ENCODE data around the gene MLLT10.

Gene MLLT10

GRCh38 chr10:21495002-21495751, 38.9 kb upstream of the MLLT10 start:
- Histone ChIP-seq H3K36me3 (ENCODE audit: control insufficient read depth in 1 of 2, insufficient read depth in 2 of 2, low read length in 2 of 2) (no peaks in the 10 kb centered on the region), H3K4me3 (ENCODE audit: low read depth in 1 of 2, low read length in 2 of 2) (peak overlapping the region; percentile 79 to 83), H3K9ac (ENCODE audit: low read depth in 1 of 2, low read length in 2 of 2) (peak overlapping the region in 1 of 2 donors; percentile 30), H3K27ac (ENCODE audit: low read depth, low read length) (no peak overlapping the region), H3K9me3 (ENCODE audit: control insufficient read depth in 1 of 2, low read length in 2 of 2) (no peaks in the 10 kb centered on the region), H3K4me1 (ENCODE audit: control insufficient read depth in 1 of 2, insufficient read depth in 2 of 2, low read length in 2 of 2) (peaks cover 12 to 25% of the 10 kb centered on the region in 2 donors), H3K27me3 (ENCODE audit: control insufficient read depth in 1 of 2, insufficient read depth in 2 of 2, low read length in 2 of 2) (peaks cover 38 to 42% of the 10 kb centered on the region in 2 donors)

GRCh38 chr10:21495752-21496342, 38.2 kb upstream of the MLLT10 start:
- Histone ChIP-seq H3K9ac (ENCODE audit: low read depth in 1 of 2, low read length in 2 of 2) (peak overlapping the region; percentile 10 to 30), H3K27me3 (ENCODE audit: control insufficient read depth in 1 of 2, insufficient read depth in 2 of 2, low read length in 2 of 2) (peaks cover 41 to 49% of the 10 kb centered on the region in 2 donors), H3K27ac (ENCODE audit: low read depth, low read length) (no peak overlapping the region), H3K4me3 (ENCODE audit: low read depth in 1 of 2, low read length in 2 of 2) (peak overlapping the region; percentile 79 to 83), H3K36me3 (ENCODE audit: control insufficient read depth in 1 of 2, insufficient read depth in 2 of 2, low read length in 2 of 2) (no peaks in the 10 kb centered on the region), H3K9me3 (ENCODE audit: control insufficient read depth in 1 of 2, low read length in 2 of 2) (no peaks in the 10 kb centered on the region), H3K4me1 (ENCODE audit: control insufficient read depth in 1 of 2, insufficient read depth in 2 of 2, low read length in 2 of 2) (peaks cover 12 to 25% of the 10 kb centered on the region in 2 donors)

GRCh38 chr10:21496343-21497176, 37.5 kb upstream of the MLLT10 start:
- peaks cover 12 to 25% of the 10 kb centered on the region in 2 donors for H3K4me1 ChIP-seq (ENCODE audit: control insufficient read depth in 1 of 2, insufficient read depth in 2 of 2, low read length in 2 of 2)
- H3K9me3 ChIP-seq (ENCODE audit: control insufficient read depth in 1 of 2, low read length in 2 of 2) = no peaks in the 10 kb centered on the region
- H3K4me3 ChIP-seq (ENCODE audit: low read depth in 1 of 2, low read length in 2 of 2) = peak overlapping the region; percentile 79 to 83
- H3K36me3 ChIP-seq (ENCODE audit: control insufficient read depth in 1 of 2, insufficient read depth in 2 of 2, low read length in 2 of 2) = no peaks in the 10 kb centered on the region
- peak overlapping the region; percentile 10 to 38 for H3K9ac ChIP-seq (ENCODE audit: low read depth in 1 of 2, low read length in 2 of 2)
- peaks cover 42 to 51% of the 10 kb centered on the region in 2 donors for H3K27me3 ChIP-seq (ENCODE audit: control insufficient read depth in 1 of 2, insufficient read depth in 2 of 2, low read length in 2 of 2)
- peak overlapping the region; percentile 10 for H3K27ac ChIP-seq (ENCODE audit: low read depth, low read length)

- Histone ChIP-seq H3K4me1 (ENCODE audit: control insufficient read depth in 1 of 2, insufficient read depth in 2 of 2, low read length in 2 of 2) (peaks cover 12 to 25% of the 10 kb centered on the region in 2 donors), H3K27me3 (ENCODE audit: control insufficient read depth in 1 of 2, insufficient read depth in 2 of 2, low read length in 2 of 2) (peaks cover 42 to 57% of the 10 kb centered on the region in 2 donors)
Measured at GRCh38 chr10:21497177-21497807, 36.7 kb upstream of the MLLT10 start.

GRCh38 chr10:21498377-21498776, 35.7 kb upstream of the MLLT10 start:
- no peak overlapping the region for H3K4me3 ChIP-seq (ENCODE audit: low read depth in 1 of 2, low read length in 2 of 2)
- peaks cover 42 to 57% of the 10 kb centered on the region in 2 donors for H3K27me3 ChIP-seq (ENCODE audit: control insufficient read depth in 1 of 2, insufficient read depth in 2 of 2, low read length in 2 of 2)
- H3K9me3 ChIP-seq (ENCODE audit: control insufficient read depth in 1 of 2, low read length in 2 of 2) = no peaks in the 10 kb centered on the region
- peaks cover 12 to 25% of the 10 kb centered on the region in 2 donors for H3K4me1 ChIP-seq (ENCODE audit: control insufficient read depth in 1 of 2, insufficient read depth in 2 of 2, low read length in 2 of 2)
- no peaks in the 10 kb centered on the region for H3K36me3 ChIP-seq (ENCODE audit: control insufficient read depth in 1 of 2, insufficient read depth in 2 of 2, low read length in 2 of 2)
- no peak overlapping the region for H3K9ac ChIP-seq (ENCODE audit: low read depth in 1 of 2, low read length in 2 of 2)
- no peak overlapping the region for H3K27ac ChIP-seq (ENCODE audit: low read depth, low read length)

More at GRCh38 chr10:21497177-21497807, 36.7 kb upstream of the MLLT10 start:
- Histone ChIP-seq H3K9me3 (ENCODE audit: control insufficient read depth in 1 of 2, low read length in 2 of 2) (no peaks in the 10 kb centered on the region), H3K4me3 (ENCODE audit: low read depth in 1 of 2, low read length in 2 of 2) (peak overlapping the region; percentile 79 to 83), H3K27ac (ENCODE audit: low read depth, low read length) (peak overlapping the region; percentile 10), H3K36me3 (ENCODE audit: control insufficient read depth in 1 of 2, insufficient read depth in 2 of 2, low read length in 2 of 2) (no peaks in the 10 kb centered on the region), H3K9ac (ENCODE audit: low read depth in 1 of 2, low read length in 2 of 2) (no peak overlapping the region)

GRCh38 chr10:21498986-21499385, 35.0 kb upstream of the MLLT10 start:
- H3K4me1 ChIP-seq (ENCODE audit: control insufficient read depth in 1 of 2, insufficient read depth in 2 of 2, low read length in 2 of 2) = peaks cover 12 to 24% of the 10 kb centered on the region in 2 donors
- H3K4me3 ChIP-seq (ENCODE audit: low read depth in 1 of 2, low read length in 2 of 2) = no peak overlapping the region
- peaks cover 38 to 53% of the 10 kb centered on the region in 2 donors for H3K27me3 ChIP-seq (ENCODE audit: control insufficient read depth in 1 of 2, insufficient read depth in 2 of 2, low read length in 2 of 2)
- H3K27ac ChIP-seq (ENCODE audit: low read depth, low read length) = no peak overlapping the region
- no peaks in the 10 kb centered on the region for H3K9me3 ChIP-seq (ENCODE audit: control insufficient read depth in 1 of 2, low read length in 2 of 2)
- no peaks in the 10 kb centered on the region for H3K36me3 ChIP-seq (ENCODE audit: control insufficient read depth in 1 of 2, insufficient read depth in 2 of 2, low read length in 2 of 2)
- no peak overlapping the region for H3K9ac ChIP-seq (ENCODE audit: low read depth in 1 of 2, low read length in 2 of 2)

GRCh38 chr10:21499701-21500577, 34.1 kb upstream of the MLLT10 start:
- no peak overlapping the region for H3K9ac ChIP-seq (ENCODE audit: low read depth in 1 of 2, low read length in 2 of 2)

GRCh38 chr10:21500578-21500910, 33.5 kb upstream of the MLLT10 start:
- H3K36me3 ChIP-seq (ENCODE audit: control insufficient read depth in 1 of 2, insufficient read depth in 2 of 2, low read length in 2 of 2) = no peaks in the 10 kb centered on the region
- no peak overlapping the region for H3K4me3 ChIP-seq (ENCODE audit: low read depth in 1 of 2, low read length in 2 of 2)
- H3K9me3 ChIP-seq (ENCODE audit: control insufficient read depth in 1 of 2, low read length in 2 of 2) = no peaks in the 10 kb centered on the region
- H3K9ac ChIP-seq (ENCODE audit: low read depth in 1 of 2, low read length in 2 of 2) = no peak overlapping the region
- peaks cover 6 to 9% of the 10 kb centered on the region in 2 donors for H3K4me1 ChIP-seq (ENCODE audit: control insufficient read depth in 1 of 2, insufficient read depth in 2 of 2, low read length in 2 of 2)
- H3K27me3 ChIP-seq (ENCODE audit: control insufficient read depth in 1 of 2, insufficient read depth in 2 of 2, low read length in 2 of 2) = peaks cover 29 to 44% of the 10 kb centered on the region in 2 donors
- no peak overlapping the region for H3K27ac ChIP-seq (ENCODE audit: low read depth, low read length)

More at GRCh38 chr10:21499701-21500577, 34.1 kb upstream of the MLLT10 start:
- Histone ChIP-seq H3K9me3 (ENCODE audit: control insufficient read depth in 1 of 2, low read length in 2 of 2) (no peaks in the 10 kb centered on the region), H3K27me3 (ENCODE audit: control insufficient read depth in 1 of 2, insufficient read depth in 2 of 2, low read length in 2 of 2) (peaks cover 34 to 47% of the 10 kb centered on the region in 2 donors), H3K4me1 (ENCODE audit: control insufficient read depth in 1 of 2, insufficient read depth in 2 of 2, low read length in 2 of 2) (peaks cover 10 to 15% of the 10 kb centered on the region in 2 donors), H3K27ac (ENCODE audit: low read depth, low read length) (no peak overlapping the region), H3K36me3 (ENCODE audit: control insufficient read depth in 1 of 2, insufficient read depth in 2 of 2, low read length in 2 of 2) (no peaks in the 10 kb centered on the region), H3K4me3 (ENCODE audit: low read depth in 1 of 2, low read length in 2 of 2) (no peak overlapping the region)

- Histone ChIP-seq H3K9ac (ENCODE audit: low read depth in 1 of 2, low read length in 2 of 2) (no peak overlapping the region), H3K27ac (ENCODE audit: low read depth, low read length) (no peak overlapping the region), H3K9me3 (ENCODE audit: control insufficient read depth in 1 of 2, low read length in 2 of 2) (no peaks in the 10 kb centered on the region), H3K4me1 (ENCODE audit: control insufficient read depth in 1 of 2, insufficient read depth in 2 of 2, low read length in 2 of 2) (peaks cover 6 to 8% of the 10 kb centered on the region in 2 donors), H3K4me3 (ENCODE audit: low read depth in 1 of 2, low read length in 2 of 2) (no peak overlapping the region), H3K36me3 (ENCODE audit: control insufficient read depth in 1 of 2, insufficient read depth in 2 of 2, low read length in 2 of 2) (no peaks in the 10 kb centered on the region), H3K27me3 (ENCODE audit: control insufficient read depth in 1 of 2, insufficient read depth in 2 of 2, low read length in 2 of 2) (peaks cover 32 to 49% of the 10 kb centered on the region in 2 donors)
Measured at GRCh38 chr10:21501091-21501490, 32.9 kb upstream of the MLLT10 start.
